Activated T-helper 1 cell treated with Interleukin-2 at 50 U/mL for 16 hours (primary cell): ENCODE data around the gene ZNF423.

ENCODE experiments used
- DNase-seq: peaks from one replicate; pipeline ENCODE4 v3.0.0-alpha.2; 2020; ENCODE audit warnings: low read depth

ZNF423 gene

GRCh38 chr16:49552313-49552928 lies 303.5 kb downstream of the ZNF423 start:
- no peak for DNase-seq

GRCh38 chr16:49550666-49551065 lies 305.2 kb downstream of the ZNF423 start:
- DNase-seq, result no peak

GRCh38 chr16:49550140-49550539 lies 305.8 kb downstream of the ZNF423 start:
- no peak for DNase-seq

- no peak for DNase-seq
These were observed 307.5 kb downstream of the ZNF423 start for GRCh38 chr16:49548325-49548970.

- DNase-seq, result no peak
These were observed 308.5 kb downstream of the ZNF423 start for GRCh38 chr16:49547448-49547847.

GRCh38 chr16:49546735-49547134 lies 309.2 kb downstream of the ZNF423 start:
- DNase-seq, result no peak

- DNase-seq, result no peak
These were observed 310.0 kb downstream of the ZNF423 start for GRCh38 chr16:49545741-49546448.

- no peak for DNase-seq
These were observed 310.7 kb downstream of the ZNF423 start for GRCh38 chr16:49545243-49545642.

GRCh38 chr16:49544828-49545227 lies 311.1 kb downstream of the ZNF423 start:
- no peak for DNase-seq

- DNase-seq, result no peak
These were observed 312.3 kb downstream of the ZNF423 start for GRCh38 chr16:49543631-49543946.

- DNase-seq, result no peak
These were observed 312.8 kb downstream of the ZNF423 start for GRCh38 chr16:49542946-49543630.

- no peak for DNase-seq
These were observed 313.5 kb downstream of the ZNF423 start for GRCh38 chr16:49542391-49542891.

GRCh38 chr16:49540836-49541235 lies 315.1 kb downstream of the ZNF423 start:
- DNase-seq, result no peak

- DNase-seq, result no peak
These were observed 316.2 kb downstream of the ZNF423 start for GRCh38 chr16:49539758-49540157.

- DNase-seq, result no peak
These were observed 317.9 kb downstream of the ZNF423 start for GRCh38 chr16:49537924-49538459.

- no peak for DNase-seq
These were observed 320.9 kb downstream of the ZNF423 start for GRCh38 chr16:49534901-49535610.

GRCh38 chr16:49533422-49533821 lies 322.5 kb downstream of the ZNF423 start:
- no peak for DNase-seq

- DNase-seq, result no peak
These were observed 323.0 kb downstream of the ZNF423 start for GRCh38 chr16:49532873-49533272.

- no peak for DNase-seq
These were observed 323.7 kb downstream of the ZNF423 start for GRCh38 chr16:49531931-49532840.

GRCh38 chr16:49531425-49531824 lies 324.5 kb downstream of the ZNF423 start:
- DNase-seq, result no peak
